GM12878 (cell line): Measurements from ENCODE around the gene SPATS1. TPM values are rescaled to one million over a fixed set of nuclear protein-coding genes. Genes with fewer than 3 reads are reported as not detected.

ENCODE experiments used
- ATAC-seq: fragments of 200-7000 bp; cut with Tn5 transposase; 3 replicates; pipeline ENCODE4 v1.9.1; 2020; ENCODE audit warnings: mild to moderate bottlenecking, moderate library complexity
- BruUV-seq: library from RNA; stranded (reverse); fragments of 400-500 nt; replicated peaks from 2 replicates; lab custom pipeline; 2021; lab: Mats Ljungman, UMichigan
- CTCF ChIA-PET: fragments of 300-600 bp; sonication (Branson Sonifier 250); formaldehyde crosslinking; extraction: SDS; loops from one replicate; lab custom pipeline; 2021; ENCODE audit warnings: inconsistent platforms; lab: Yijun Ruan, JAX
- POLR2A ChIA-PET: fragments of 350-600 bp; formaldehyde crosslinking; extraction: SDS; loops from one replicate; lab custom pipeline; 2021; ENCODE audit warnings: inconsistent platforms; lab: Charles Lee
- RAD21 ChIA-PET: fragments of 300-600 bp; sonication (Branson Sonifier 250); formaldehyde crosslinking; loops from one replicate; lab custom pipeline; 2023; ENCODE audit warnings: antibody characterized with exemption; ENCODE audit not compliant: unreplicated experiment; lab: Charles Lee
- SMC1A ChIA-PET: fragments of 300-600 bp; sonication (Branson Sonifier 250); formaldehyde crosslinking; loops from one replicate; lab custom pipeline; 2023; ENCODE audit not compliant: unreplicated experiment, uncharacterized antibody; lab: Charles Lee
- DNase-seq: peaks from one replicate; pipeline ENCODE4 v3.0.0-alpha.2; 2011; ENCODE audit warnings: low read depth, low spot score
- FAIRE-seq: peaks from 3 replicates; lab custom pipeline; 2011; peaks lifted over from hg19 to GRCh38; lab: Jason Lieb, UNC
- H2AFZ ChIP-seq: 2 replicates; pipeline ENCODE4 v1.6.0; 2011; ENCODE audit warnings: low read depth, low read length, control low read depth; ENCODE audit not compliant: control insufficient read depth
- H3K27ac ChIP-seq: 2 replicates; pipeline ENCODE4 v1.5.1; 2011; ENCODE audit warnings: control low read depth; ENCODE audit not compliant: control insufficient read depth, insufficient read depth
- H3K27me3 ChIP-seq, 2 experiments: replicated peaks in 1 of 2; 2 replicates each; pipeline versions ENCODE4 v1.6.0 to v1.6.1; 2011; ENCODE audit warnings: low read length in 1 of 2; ENCODE audit not compliant: control insufficient read depth in 2 of 2, insufficient read depth in 2 of 2
- H3K36me3 ChIP-seq, 2 experiments: 2 replicates each; pipeline ENCODE4 v1.5.1; 2011; ENCODE audit warnings: low read length in 1 of 2; ENCODE audit not compliant: control insufficient read depth in 2 of 2, insufficient read depth in 2 of 2
- H3K4me1 ChIP-seq: 2 replicates; pipeline ENCODE4 v1.6.1; 2011; ENCODE audit warnings: mild to moderate bottlenecking, low read length, moderate library complexity, mixed read lengths; ENCODE audit not compliant: control insufficient read depth, insufficient read depth
- H3K4me2 ChIP-seq: 2 replicates; pipeline ENCODE4 v1.6.0; 2011; ENCODE audit warnings: control low read depth; ENCODE audit not compliant: control insufficient read depth, insufficient read depth
- H3K4me3 ChIP-seq: fragments of 200-600 bp; sonication (generic); 2 replicates; pipeline ENCODE4 v1.5.1; 2016
- H3K79me2 ChIP-seq: 2 replicates; pipeline ENCODE4 v1.6.0; 2011; ENCODE audit warnings: low read length; ENCODE audit not compliant: control insufficient read depth, insufficient read depth
- H3K9ac ChIP-seq: 2 replicates; pipeline ENCODE4 v1.8.0; 2011; ENCODE audit warnings: low read length, control low read depth, mixed read lengths; ENCODE audit not compliant: control insufficient read depth, insufficient read depth
- H3K9me3 ChIP-seq: replicated peaks from 3 replicates; pipeline ENCODE4 v1.5.1; 2011; ENCODE audit warnings: mild to moderate bottlenecking, low read length; ENCODE audit not compliant: control insufficient read depth, insufficient read depth
- H4K20me1 ChIP-seq: 2 replicates; pipeline ENCODE4 v1.6.0; 2011; ENCODE audit not compliant: control insufficient read depth, insufficient read depth
- ATF3 ChIP-seq: IDR thresholded peaks from 2 replicates; pipeline ENCODE4 v1.6.1; 2011; ENCODE audit warnings: low read depth, mild to moderate bottlenecking, low read length, moderate library complexity, borderline replicate concordance; ENCODE audit errors: extremely low read depth
- EED ChIP-seq: sonication (generic); IDR thresholded peaks from 2 replicates; pipeline ENCODE4 v1.6.1; 2016; ENCODE audit warnings: antibody characterized with exemption, low read depth
- JUND ChIP-seq: IDR thresholded peaks from 2 replicates; pipeline ENCODE4 v1.6.1; 2012; ENCODE audit warnings: low read depth, mild to moderate bottlenecking, low read length, improper control_type of control experiment, moderate library complexity
- NFYA ChIP-seq: IDR thresholded peaks from 2 replicates; pipeline ENCODE4 v1.6.1; 2011; ENCODE audit warnings: low read depth, mild to moderate bottlenecking, low read length, improper control_type of control experiment, borderline replicate concordance
- SMAD1 ChIP-seq: fragments of 450-650 bp; IDR thresholded peaks from 2 replicates; pipeline ENCODE4 v1.6.1; 2018; ENCODE audit warnings: mild to moderate bottlenecking, low read depth; ENCODE audit not compliant: partially characterized antibody
- SPI1 ChIP-seq: IDR thresholded peaks from 2 replicates; pipeline ENCODE4 v1.6.1; 2011; ENCODE audit warnings: low read depth, mild to moderate bottlenecking, low read length, moderate library complexity, borderline replicate concordance; ENCODE audit not compliant: insufficient read depth
- TAF1 ChIP-seq: IDR thresholded peaks from 2 replicates; pipeline ENCODE4 v1.6.1; 2011; ENCODE audit warnings: mild to moderate bottlenecking, low read depth, low read length, borderline replicate concordance
- ZSCAN29 ChIP-seq: fragments of 450-650 bp; IDR thresholded peaks from 2 replicates; pipeline ENCODE4 v1.6.1; 2017; ENCODE audit warnings: mild to moderate bottlenecking, moderate library complexity
- WGBS: methylation state at CpG from one replicate; pipeline ENCODE4 v1.1.6; 2016; ENCODE audit warnings: low lambda C conversion rate; ENCODE audit not compliant: insufficient replicate concordance, insufficient coverage; ENCODE audit errors: missing lambda C conversion rate; 5-methylcytosine and 5-hydroxymethylcytosine counted together
- in situ Hi-C: fragments of 300-500 bp; cut with MboI; formaldehyde crosslinking; loops from 9 replicates; pipeline ENCODE4 v1.14.3; 2018; ENCODE audit warnings: mixed read lengths
- intact Hi-C: fragments of 100-400 bp; cut with micrococcal nuclease; formaldehyde crosslinking; loops from one replicate; pipeline ENCODE4 v1.14.2; 2022; ENCODE audit not compliant: unreplicated experiment
- polyA plus RNA-seq, 11 experiments: library from polyadenylated mRNA; depleted of rRNA in 4 of 11; unstranded in 6 of 11; stranded (reverse) in 5 of 11; fragments of >200 nt; fragmentation: Nextera tagmentation in 4 of 11; fragmentation: Illumina TruSeq in 1 of 11; extraction: Ambion mirVana in 4 of 11; extraction: Trizol in 1 of 11; gene quantifications; 1 replicate in 1 of 11; 2 replicates in 10 of 11; pipeline versions ENCODE4 v1.2.1 to v1.2.3, GENCODE V29; 2011 to 2016; ENCODE audit warnings: inconsistent platforms in 2 of 11, missing spikeins in 2 of 11, low read depth in 1 of 11
- total RNA-seq, 4 experiments: library from RNA; depleted of rRNA in 3 of 4; stranded (reverse); fragments of >200 nt in 3 of 4; fragmentation: Illumina TruSeq in 1 of 4; extraction: Trizol in 1 of 4; gene quantifications; 2 replicates each; pipeline versions ENCODE4 v1.2.1 to v1.2.3, GENCODE V29; 2013 to 2021
- TF ChIP-seq, protein P1 (sequence below): fragments of 450-650 bp; IDR thresholded peaks from 2 replicates; pipeline ENCODE4 v1.6.1; 2017; ENCODE audit warnings: mild to moderate bottlenecking

Gene SPATS1
- total and polyA plus RNA-seq, 10 of the 15 experiments (the other 5 are each of a cell fraction or from before 2014, with no cell fraction given), result 0.12 TPM; not detected in 9

DNA sequence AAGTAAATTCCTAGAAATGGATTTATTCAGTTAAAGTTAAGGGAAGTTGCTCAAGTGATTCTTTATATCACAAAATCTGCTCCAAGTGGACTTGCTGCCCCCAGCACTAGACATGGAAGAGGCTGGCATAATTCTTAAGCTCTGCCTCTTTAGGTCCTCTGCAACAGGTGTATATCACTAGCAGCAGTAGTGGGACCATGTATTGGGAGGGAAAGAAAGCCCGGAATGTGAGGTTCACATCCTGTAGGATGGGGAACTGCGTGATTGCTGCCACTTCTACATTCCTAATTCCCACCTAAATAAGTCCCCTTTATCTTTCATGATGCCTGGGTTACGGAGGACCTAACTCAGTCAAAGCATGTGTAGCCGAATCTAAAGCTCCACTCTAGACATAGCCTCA lies 13.2 kb downstream of the SPATS1 start:
- no peaks in the 10 kb centered on the region for H3K36me3 ChIP-seq
- POLR2A ChIA-PET, result no interaction called here
- no peaks in the 10 kb centered on the region for H3K4me1 ChIP-seq
- H2AFZ ChIP-seq, result no peak overlapping the region
- FAIRE-seq (no peak), DNase-seq (no peak), ATAC-seq (no peak)
- H3K9me3 ChIP-seq, result no peaks in the 10 kb centered on the region; the same call in 2 of the 3 replicates
- no peaks in the 10 kb centered on the region; a peak in 1 of 4 replicates for H3K27me3 ChIP-seq
- H3K4me3 ChIP-seq, result no peak overlapping the region
- CTCF ChIA-PET, result no interaction called here
- H4K20me1 ChIP-seq, result no peaks in the 10 kb centered on the region
- no peak for TF ChIP-seq TAF1
- SMC1A ChIA-PET, result no interaction called here
- H3K4me2 ChIP-seq, result no peak overlapping the region
- H3K9ac ChIP-seq, result no peak overlapping the region
- no peak overlapping the region for H3K27ac ChIP-seq
- RAD21 ChIA-PET, result no interaction called here
- in situ Hi-C loops, result no loop called here
- no TSS peak for BruUV-seq
- intact Hi-C loops, result no loop called here
- no peaks in the 10 kb centered on the region for H3K79me2 ChIP-seq
- WGBS, result 39% methylated on average over 4 of the region's 4 CpGs

DNA sequence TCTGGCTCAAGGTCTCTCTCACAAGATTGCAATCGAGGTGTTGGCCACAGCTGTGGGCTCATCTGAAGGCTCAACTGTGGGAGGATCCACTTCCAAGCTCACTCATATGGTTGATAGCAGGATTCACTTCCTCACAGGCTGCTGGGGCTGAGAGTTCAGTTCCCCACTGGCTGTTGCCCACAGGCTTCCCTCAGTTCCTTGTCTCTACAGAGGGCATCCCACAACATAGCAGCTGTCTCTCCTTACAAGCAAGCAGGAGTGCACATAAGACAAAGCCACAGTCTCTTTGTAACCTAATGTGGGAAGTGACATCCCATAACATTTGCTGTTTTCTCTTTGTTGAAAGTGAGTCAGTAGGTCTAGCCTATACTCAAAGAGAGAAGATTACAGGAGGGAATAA lies 14.0 kb downstream of the SPATS1 start:
- H3K9ac ChIP-seq, result no peak overlapping the region
- TF ChIP-seq SMAD1 (no peak), ATF3 (no peak), EED (no peak), SPI1 (0 out of 2 replicates have a peak, but pooled peaks have one; percentile 6), ZSCAN29 (no peak), JUND (no peak), NFYA (no peak)
- TF ChIP-seq, protein P1, sequence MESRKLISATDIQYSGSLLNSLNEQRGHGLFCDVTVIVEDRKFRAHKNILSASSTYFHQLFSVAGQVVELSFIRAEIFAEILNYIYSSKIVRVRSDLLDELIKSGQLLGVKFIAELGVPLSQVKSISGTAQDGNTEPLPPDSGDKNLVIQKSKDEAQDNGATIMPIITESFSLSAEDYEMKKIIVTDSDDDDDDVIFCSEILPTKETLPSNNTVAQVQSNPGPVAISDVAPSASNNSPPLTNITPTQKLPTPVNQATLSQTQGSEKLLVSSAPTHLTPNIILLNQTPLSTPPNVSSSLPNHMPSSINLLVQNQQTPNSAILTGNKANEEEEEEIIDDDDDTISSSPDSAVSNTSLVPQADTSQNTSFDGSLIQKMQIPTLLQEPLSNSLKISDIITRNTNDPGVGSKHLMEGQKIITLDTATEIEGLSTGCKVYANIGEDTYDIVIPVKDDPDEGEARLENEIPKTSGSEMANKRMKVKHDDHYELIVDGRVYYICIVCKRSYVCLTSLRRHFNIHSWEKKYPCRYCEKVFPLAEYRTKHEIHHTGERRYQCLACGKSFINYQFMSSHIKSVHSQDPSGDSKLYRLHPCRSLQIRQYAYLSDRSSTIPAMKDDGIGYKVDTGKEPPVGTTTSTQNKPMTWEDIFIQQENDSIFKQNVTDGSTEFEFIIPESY, result no peak
- POLR2A ChIA-PET, result interaction anchor here (1.0 kb wide), 1 partner anchor 12 kb away, joined by 3 read pairs; no protein-coding TSS in a partner anchor
- SMC1A ChIA-PET, result interaction anchor here (1.5 kb wide), 1 partner anchor 18 kb away, joined by 4 read pairs; no protein-coding TSS in a partner anchor
- 0% methylated on average over 1 of the region's 1 CpG for WGBS
- DNase-seq, result no peak
- in situ Hi-C loops (no loop called here), intact Hi-C loops (no loop called here)
- no peak overlapping the region for H3K4me2 ChIP-seq
- BruUV-seq, result no TSS peak
- ATAC-seq, result no peak
- no peak overlapping the region for H3K4me3 ChIP-seq
- H3K36me3 ChIP-seq, result no peaks in the 10 kb centered on the region
- RAD21 ChIA-PET, result no interaction called here
- H2AFZ ChIP-seq, result no peak overlapping the region
- CTCF ChIA-PET, result no interaction called here
- FAIRE-seq, result no peak
- H3K79me2 ChIP-seq, result no peaks in the 10 kb centered on the region
- no peaks in the 10 kb centered on the region for H3K4me1 ChIP-seq
- no peaks in the 10 kb centered on the region; the same call in 2 of the 3 replicates for H3K9me3 ChIP-seq
- no peaks in the 10 kb centered on the region; a peak in 1 of 4 replicates for H3K27me3 ChIP-seq
- no peaks in the 10 kb centered on the region for H4K20me1 ChIP-seq
- no peak overlapping the region for H3K27ac ChIP-seq
